ENCODE results near the gene ARID4B. TPM values are rescaled to one million over a fixed set of nuclear protein-coding genes. Genes with fewer than 3 reads are reported as not detected.
"Not testable (repeated sequence)": the region's sequence is repeated elsewhere in the genome, so short reads cannot be mapped to it uniquely, and the experiment has no call there.

Gene ARID4B
- total RNA-seq, 1 experiment from 2014 or later = 25.7 TPM

- DNase-seq (ENCODE audit: extremely low read depth, low read depth) = no peak
These were observed 151.5 kb downstream of the ARID4B start for GRCh38 chr1:235176486-235176885.

DNA sequence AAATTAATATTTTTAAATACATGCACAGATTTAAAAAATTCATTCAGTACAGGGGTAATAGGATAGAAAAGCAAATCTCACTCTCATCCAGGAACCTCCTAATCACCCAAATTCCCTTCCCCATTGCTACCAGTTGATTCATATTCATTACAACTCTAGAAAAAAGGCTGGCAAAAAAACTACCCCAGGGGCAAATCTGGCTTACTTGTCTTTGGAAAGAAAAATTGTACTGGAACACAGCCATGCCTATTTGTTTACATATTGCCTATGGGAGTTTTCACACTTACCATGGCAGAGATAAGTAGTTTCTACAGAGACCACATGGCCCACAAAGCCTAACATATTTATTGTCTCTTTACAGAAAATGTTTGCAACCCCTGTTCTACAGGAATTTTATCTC, 158.0 kb downstream of the ARID4B start:
- no peak for DNase-seq (ENCODE audit: extremely low read depth, low read depth)

GRCh38 chr1:235168375-235168774, 159.6 kb downstream of the ARID4B start:
- DNase-seq (ENCODE audit: extremely low read depth, low read depth) = no peak

GRCh38 chr1:235161685-235162327, 166.2 kb downstream of the ARID4B start:
- DNase-seq (ENCODE audit: extremely low read depth, low read depth) = no peak

GRCh38 chr1:235160957-235161684, 166.9 kb downstream of the ARID4B start, which contains the start of gene RBM34:
Gene RBM34 (minus strand): TSS chr1:235161250. CDS start chr1:235161226, 24 bp downstream.
- DNase-seq (ENCODE audit: extremely low read depth, low read depth) = peak; percentile 92

GRCh38 chr1:235160383-235160956, 167.5 kb downstream of the ARID4B start:
- no peak for DNase-seq (ENCODE audit: extremely low read depth, low read depth)

DNA sequence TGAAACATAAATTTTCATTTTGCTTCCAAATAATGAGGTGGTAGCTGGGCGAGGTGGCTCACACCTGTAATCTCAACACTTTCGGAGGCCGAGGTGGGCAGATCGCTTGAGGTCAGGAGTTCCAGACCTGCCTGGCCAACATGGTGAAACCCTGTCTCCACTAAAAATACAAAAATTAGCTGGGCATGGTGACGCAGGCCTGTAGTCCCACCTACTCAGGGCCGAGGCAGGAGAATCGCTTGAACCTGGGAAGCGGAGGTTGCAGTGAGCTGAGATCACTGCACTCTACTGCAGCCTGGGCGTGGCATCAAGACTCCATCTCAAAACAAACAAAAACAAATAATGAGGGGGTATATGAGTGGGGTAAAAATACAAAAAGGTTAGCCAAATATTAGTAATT, 168.0 kb downstream of the ARID4B start:
- not testable (repeated sequence) for DNase-seq (ENCODE audit: extremely low read depth, low read depth)

DNA sequence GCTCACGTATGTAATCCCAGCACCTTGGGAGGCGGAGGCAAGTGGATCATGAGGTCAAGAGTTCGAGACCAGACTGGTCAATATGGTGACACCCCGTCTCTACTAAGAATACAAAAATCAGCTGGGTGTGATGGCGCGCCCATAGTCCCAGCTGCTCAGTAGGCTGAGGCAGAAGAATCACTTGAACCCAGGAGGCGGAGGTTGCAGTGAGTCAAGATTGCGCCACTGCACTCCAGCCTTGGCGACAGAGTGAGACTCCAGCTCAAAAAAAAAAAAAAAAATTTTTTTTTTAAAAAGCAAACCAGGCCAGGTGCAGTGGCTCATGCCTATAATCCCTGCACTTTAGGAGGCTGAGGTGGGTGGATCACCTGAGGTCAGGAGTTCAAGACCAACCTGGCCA, 168.7 kb downstream of the ARID4B start:
- not testable (repeated sequence) for DNase-seq (ENCODE audit: extremely low read depth, low read depth)

DNA sequence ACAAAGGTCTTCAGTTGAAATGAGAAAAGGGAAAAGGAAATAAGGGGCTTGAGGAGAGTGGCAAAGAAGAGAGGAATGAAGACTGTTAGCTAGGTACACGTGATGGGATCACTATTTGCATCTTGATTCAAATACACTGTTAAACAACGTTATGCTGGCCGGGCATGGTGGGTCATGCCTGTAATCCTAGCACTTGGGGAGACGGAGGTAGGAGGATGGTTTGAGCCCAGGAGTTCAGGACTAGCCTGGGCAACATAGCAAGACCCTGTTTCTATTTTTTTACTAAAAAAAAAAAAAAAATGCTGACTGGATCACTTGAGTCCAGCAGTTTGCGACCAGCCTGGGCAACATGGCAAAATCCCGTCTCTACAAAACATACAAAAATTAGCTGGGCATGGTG, 169.3 kb downstream of the ARID4B start:
- DNase-seq (ENCODE audit: extremely low read depth, low read depth) = no peak

GRCh38 chr1:235157150-235157549, 170.8 kb downstream of the ARID4B start:
- DNase-seq (ENCODE audit: extremely low read depth, low read depth) = no peak

GRCh38 chr1:235156740-235157139, 171.2 kb downstream of the ARID4B start:
- DNase-seq (ENCODE audit: extremely low read depth, low read depth) = no peak

DNA sequence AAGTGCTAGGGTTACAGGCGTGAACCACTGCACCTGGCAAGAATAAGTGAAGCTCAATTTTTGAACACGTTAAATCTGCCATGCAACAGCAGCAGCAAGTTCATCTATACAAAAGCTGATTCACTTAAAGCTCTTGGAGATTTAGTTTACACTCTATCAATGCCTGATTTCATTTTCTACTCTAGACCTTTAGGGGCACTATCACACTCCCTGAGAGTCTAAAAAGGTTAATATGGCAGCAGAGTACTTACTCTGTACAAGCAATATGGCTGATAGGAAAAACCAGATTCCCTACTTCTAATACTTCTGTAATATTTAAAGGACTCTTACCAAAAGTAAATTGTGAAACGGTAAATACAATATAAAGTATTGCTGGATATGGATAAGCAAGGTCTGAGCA, 171.7 kb downstream of the ARID4B start:
- no peak for DNase-seq (ENCODE audit: extremely low read depth, low read depth)

- no peak for DNase-seq (ENCODE audit: extremely low read depth, low read depth)
These were observed 175.7 kb downstream of the ARID4B start for GRCh38 chr1:235152235-235152634.

DNA sequence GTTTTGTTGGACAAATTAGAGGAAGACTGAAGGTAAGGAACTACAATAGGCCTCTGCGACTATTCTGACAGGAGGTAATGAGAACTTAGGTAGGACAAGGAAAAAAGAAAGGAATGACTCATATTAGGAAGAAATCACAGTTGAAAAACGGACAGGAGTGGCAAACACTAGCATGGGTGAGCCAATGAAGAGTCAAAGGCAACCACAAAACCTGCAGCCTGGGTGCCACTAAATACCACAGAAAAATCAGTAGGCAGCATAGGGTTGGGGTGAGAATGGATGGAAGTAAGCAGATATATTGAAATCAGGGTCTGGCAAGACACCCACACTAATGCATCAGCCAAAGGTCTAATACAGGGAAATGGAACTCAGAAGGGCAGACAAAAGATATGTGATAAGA, 176.9 kb downstream of the ARID4B start:
- no peak for DNase-seq (ENCODE audit: extremely low read depth, low read depth)

- no peak for DNase-seq (ENCODE audit: extremely low read depth, low read depth)
These were observed 178.2 kb downstream of the ARID4B start for GRCh38 chr1:235149824-235150223.

- DNase-seq (ENCODE audit: extremely low read depth, low read depth) = no peak
These were observed 180.7 kb downstream of the ARID4B start for GRCh38 chr1:235147269-235147668.

DNA sequence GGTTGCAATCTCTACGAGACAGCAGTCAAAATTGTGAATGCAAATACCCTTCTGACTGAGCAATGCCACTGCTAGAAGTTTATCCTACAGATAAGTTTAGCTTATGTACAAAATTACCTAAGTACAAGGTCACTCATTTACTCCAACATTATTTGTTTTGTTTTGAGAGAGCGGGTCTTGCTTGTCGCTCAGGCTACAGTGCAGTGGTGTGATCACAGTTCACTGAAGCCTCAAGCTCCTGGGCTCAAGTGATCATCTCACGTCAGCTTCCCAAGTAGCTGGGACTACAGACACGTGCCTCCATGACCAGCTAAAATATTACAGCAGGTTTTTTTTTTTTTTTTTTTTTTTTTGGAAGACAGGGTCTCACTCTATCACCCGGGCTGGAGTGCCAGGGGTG, 182.3 kb downstream of the ARID4B start:
- DNase-seq (ENCODE audit: extremely low read depth, low read depth) = no peak

GRCh38 chr1:235142991-235143390, 185.0 kb downstream of the ARID4B start:
- no peak for DNase-seq (ENCODE audit: extremely low read depth, low read depth)

GRCh38 chr1:235139315-235139714, 188.7 kb downstream of the ARID4B start:
- no peak for DNase-seq (ENCODE audit: extremely low read depth, low read depth)

DNA sequence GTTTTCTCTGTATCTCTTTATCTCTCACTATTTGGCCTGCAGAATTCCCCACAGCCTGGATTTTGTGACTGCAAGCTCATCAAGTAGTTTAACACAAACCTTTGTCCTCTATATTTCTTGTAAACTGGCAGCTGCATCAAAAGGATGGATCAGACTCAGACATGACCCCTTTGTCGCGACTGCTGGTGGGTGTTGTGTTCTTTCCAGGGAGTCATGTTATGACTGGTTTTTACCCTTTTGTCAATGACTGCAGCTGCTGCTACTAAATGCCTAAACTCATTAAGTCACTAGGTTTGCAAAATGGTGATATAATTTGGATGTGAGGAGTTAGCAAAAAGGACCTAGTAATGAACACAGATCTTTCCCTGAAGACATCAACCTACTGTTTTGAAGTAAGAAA, 189.2 kb downstream of the ARID4B start:
- DNase-seq (ENCODE audit: extremely low read depth, low read depth) = no peak

GRCh38 chr1:235136111-235136510, 191.9 kb downstream of the ARID4B start:
- no peak for DNase-seq (ENCODE audit: extremely low read depth, low read depth)

DNA sequence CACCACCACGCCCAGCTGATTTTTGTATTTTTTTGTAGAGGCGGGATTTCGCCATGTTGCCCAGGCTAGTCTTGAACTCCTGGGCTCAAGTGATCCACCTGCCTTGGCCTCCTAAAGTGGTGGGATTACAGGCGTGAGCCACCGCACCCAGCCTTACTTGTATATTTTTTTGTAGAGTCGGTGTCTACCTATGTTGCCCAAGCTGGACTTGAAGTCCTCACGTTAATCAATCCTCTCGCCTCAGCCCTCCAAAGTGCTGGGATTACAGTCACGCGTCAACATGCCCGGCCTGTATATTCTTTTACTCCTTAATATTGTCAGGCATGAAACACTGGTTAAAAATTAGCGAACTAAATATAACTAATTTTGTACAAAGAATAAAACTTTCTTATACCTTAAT, 193.8 kb downstream of the ARID4B start:
- no peak for DNase-seq (ENCODE audit: extremely low read depth, low read depth)

All from NCI-H460 (cell line).